SH-SY5Y (cell line): Measurements from ENCODE around the gene RHOV.

Experiments used
- GATA2 ChIP-seq: IDR thresholded peaks from 2 replicates; pipeline ENCODE4 v1.6.1; 2011; ENCODE audit warnings: mild to moderate bottlenecking, low read depth, low read length
- GATA3 ChIP-seq: IDR thresholded peaks from 2 replicates; pipeline ENCODE4 v1.6.1; 2011; ENCODE audit warnings: low read depth, mild to moderate bottlenecking, low read length, moderate library complexity

DNA sequence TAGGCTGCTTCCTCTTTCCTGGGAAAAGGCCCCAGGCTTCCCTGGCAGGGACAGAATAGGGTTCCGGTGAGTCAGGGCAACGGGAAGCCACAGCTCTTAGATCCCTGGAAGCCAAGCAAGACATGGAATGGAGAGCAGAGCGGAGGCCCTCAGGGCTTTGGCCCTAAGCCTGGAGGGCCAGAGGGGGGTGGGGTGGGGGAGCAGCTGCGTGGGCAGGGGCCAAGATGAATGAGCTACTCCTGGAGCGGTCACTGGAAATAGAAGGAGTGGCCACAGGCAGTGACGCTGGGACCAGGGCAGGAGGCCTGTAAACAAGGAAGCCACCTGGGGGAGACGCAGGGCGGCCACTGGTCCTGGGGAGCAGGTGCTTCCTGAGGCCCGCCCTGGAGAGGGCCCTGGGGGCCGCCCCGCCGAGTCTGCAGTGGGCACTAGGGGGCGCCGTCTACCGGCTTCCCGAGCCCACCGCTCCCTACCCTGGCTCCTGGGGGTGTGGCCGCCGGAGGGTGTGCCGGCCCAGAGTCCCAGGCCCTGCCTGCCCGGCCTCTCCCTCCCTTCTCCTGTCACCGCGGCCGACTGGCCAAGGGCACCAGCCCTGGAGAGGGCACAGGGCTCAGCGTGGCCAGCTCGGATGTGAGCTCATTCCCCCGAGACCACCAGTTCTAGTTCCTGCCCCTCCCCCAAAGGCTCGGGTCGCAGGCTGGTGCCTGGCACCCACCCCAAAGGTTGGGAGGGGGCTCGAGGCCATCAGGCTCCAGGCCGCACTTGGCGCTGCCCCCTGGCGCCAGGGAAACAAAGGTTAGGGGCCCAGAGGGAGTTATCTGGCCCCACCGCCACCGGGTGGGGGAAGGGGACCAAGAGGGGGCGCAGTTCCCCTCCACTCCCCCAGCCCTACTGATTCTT is 32.3 kb upstream of the RHOV start:
- no peak for TF ChIP-seq GATA3
- TF ChIP-seq GATA2 = no peak
